ENCODE data around the gene ANP32A.
"Not testable (repeated sequence)": the region's sequence is repeated elsewhere in the genome, so short reads cannot be mapped to it uniquely, and the experiment has no call there.

ANP32A gene

DNA sequence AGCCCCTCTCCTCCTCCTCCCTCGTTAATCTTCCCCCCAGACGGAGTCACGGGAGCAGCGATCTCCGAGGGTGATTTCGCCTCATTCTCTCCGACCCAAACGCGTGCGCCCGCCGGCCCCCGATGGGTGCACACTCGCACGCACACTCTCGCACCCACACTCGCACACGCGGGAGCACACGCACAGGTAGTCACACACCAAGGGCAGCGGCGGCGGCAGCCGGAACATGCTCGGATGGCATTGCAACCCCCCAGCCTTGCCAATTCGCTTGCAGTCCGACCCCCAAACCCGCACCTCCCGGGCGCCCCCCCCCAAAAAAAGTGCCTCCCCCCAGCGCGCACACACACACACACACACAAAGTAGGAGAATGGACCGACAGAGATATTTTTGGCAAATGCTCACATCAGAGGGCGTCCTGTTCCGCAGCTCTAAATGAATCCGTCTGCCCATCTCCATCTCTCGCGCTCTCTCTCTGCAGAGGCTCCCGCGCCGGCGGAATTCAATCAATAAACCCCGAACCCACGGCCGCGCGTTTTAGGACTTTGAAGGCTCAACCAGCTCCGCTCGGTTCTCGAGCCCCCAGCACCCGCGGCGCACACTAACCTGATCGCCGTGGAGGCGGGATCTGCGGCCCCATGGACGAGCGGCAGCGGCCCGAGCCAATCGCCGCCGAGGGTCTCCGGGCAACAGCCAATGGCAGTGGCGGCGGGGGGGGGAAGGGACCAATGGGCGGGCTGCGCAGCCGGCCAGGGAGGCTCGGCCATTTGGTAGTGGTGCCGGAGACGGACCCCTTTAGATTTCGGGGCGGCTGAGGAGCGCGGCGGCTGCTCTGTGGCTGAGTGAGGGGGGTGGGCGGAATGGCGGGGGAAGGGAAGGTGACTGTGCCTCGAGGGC is at the start of gene ANP32A:
ANP32A (minus strand) TSS at position 601 of the 895 bp plus-strand sequence; CDS start at position 457, 144 bp downstream.
- peak; percentile 98 for DNase-seq

- no peak for DNase-seq
Measured at GRCh38 chr15:68868296-68868695, 47.6 kb upstream of the ANP32A start.

- no peak for DNase-seq
Measured at GRCh38 chr15:68862415-68862814, 41.7 kb upstream of the ANP32A start.

- not testable (repeated sequence) for DNase-seq
Measured at GRCh38 chr15:68858666-68859065, 38.0 kb upstream of the ANP32A start.

DNA sequence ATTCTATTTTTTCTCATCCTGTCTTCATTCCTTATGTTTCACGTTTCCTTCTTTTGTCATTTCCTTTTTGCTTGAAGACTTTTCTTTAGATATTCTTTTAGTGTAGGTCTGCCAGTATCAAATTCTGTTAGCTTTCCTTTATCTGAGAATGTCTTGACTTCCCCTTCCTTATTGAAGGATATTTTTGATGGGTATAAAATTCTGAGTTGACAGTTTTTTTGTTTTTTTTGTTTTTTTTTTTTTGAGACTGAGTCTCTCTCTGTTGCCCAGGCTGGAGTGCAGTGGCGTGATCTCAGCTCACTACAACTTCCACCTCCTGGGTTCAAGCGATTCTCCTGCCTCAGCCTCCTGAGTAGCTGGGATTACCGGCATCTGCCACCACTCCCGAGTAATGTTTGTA is 36.7 kb upstream of the ANP32A start:
- not testable (repeated sequence) for DNase-seq

- DNase-seq: no peak
Measured at GRCh38 chr15:68852461-68852860, 31.8 kb upstream of the ANP32A start.

DNA sequence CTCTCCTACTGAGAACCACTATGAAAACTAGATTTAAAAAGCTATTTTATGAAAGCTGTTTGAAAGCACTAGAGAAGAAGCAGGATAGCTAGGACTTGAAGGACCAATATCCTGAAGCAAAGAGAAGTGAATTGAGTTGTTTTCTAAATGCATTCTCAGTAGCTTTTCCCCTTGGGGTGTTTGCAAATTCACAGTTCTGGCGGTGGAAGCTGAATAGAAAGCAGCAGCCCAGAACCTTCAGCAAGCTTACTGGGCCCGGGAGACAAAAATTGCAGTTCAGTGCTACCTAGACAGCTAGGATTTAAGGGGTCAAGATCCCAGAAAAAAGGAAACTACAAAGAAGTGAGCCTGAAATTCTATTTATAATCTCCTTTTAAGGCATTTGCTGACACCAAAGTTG is 31.3 kb upstream of the ANP32A start:
- no peak for DNase-seq

DNA sequence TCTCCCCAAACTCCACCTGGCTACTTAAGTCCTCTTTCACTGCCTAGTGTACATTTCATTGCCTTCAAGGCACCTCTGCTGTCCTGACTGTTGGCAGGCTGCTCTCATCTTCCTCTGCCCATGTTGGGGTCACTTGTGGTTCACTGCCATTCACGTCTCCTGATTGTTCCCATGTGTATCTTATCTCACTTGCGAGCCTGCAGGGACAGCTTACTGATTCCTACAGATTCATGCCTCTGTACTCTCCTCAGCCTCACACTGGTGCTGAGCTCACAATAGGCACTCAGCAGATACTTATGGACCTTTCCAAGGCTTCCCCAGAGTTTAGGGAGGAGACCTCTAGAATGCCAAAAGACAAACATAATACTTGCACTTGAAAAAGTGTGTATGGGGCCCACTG is 28.8 kb upstream of the ANP32A start:
- DNase-seq: no peak

- no peak for DNase-seq
Measured at GRCh38 chr15:68846851-68847439, 26.2 kb upstream of the ANP32A start.

DNA sequence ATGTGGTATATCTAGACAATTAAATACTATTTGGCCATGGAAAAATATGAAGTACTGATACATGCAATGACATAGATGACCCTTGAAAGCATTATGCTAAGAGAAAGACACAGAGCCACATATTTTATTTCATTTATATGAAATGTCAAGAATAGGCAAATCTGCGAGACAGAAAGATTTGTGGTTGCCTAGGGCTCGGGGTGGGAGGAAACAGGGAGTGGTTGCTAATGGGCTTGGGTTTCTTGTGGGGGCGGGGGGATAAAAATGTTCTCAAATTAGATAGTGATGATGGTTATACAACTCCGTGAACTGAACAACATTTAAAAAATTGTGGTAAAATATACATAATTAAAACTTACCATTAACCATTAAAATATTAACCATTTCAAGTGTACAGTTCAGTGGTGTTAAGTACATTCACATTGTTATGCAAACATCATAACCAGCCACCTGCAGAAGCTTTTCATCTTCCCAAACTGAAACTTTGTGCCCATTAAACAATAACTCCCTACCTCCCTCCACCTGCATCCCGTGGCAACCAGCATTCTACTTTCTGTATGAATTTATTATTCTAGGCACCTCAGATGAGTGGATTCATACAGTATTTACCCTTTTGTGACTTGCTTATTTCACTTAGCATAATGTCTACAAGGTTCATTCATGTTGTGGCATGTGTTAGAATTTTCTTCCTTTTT is 24.3 kb upstream of the ANP32A start:
- DNase-seq: no peak

GRCh38 chr15:68843425-68844311 is 23.0 kb upstream of the ANP32A start:
- peak; percentile 32 for DNase-seq

GRCh38 chr15:68842958-68843357 is 22.3 kb upstream of the ANP32A start:
- no peak for DNase-seq

DNA sequence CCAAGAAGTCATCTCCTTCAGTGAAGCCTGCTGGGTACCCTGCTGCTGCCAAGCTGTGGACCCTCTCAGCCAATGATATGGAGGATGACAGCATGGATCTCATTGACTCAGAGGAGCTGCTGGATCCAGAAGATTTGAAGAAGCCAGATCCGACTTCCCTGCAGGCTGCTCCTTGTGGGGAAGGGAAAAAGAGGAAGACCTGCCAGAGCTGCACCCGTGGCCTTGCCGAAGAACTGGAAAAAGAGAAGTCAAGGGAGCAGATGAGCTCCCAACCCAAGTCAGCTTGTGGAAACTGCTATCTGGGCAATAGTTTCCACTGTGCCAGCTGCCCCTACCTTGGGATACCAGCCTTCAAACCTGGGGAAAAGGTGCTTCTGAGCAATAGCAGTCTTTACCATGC is 13.7 kb upstream of the ANP32A start:
- no peak for DNase-seq

GRCh38 chr15:68833700-68834331 is 13.1 kb upstream of the ANP32A start:
- no peak for DNase-seq

DNA sequence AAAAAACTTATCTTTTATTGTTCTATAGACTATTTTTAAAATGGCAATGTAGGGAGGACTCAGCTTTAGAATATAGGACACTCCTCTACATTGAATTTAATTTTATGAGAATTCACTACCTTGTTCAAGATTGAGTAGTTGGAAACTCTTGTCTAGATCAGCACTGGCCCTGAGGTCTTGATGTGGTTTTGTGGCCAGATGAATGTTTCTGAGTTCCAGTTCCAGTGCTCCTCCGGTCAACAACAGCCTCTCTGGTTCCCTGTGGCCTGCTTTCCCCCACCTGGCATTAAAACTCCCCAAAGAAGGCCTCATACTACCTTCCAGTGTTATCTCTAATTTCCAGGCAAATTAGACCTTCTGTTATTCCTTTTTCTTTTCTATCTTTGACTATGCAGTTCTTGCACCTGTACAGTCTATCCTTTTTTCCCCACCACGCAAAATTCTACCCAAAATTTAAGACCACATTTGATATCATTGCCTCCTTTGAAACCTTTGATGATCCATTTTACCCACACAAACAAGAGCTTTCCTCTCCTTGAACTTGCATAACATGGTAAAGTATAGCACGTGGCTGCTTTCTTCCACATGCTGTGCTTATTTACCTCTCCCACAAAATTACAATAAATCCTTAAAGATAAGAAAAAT is 9.6 kb upstream of the ANP32A start:
- no peak for DNase-seq

- DNase-seq: peak; percentile 6
Measured at GRCh38 chr15:68829068-68829467, 8.4 kb upstream of the ANP32A start.

DNA sequence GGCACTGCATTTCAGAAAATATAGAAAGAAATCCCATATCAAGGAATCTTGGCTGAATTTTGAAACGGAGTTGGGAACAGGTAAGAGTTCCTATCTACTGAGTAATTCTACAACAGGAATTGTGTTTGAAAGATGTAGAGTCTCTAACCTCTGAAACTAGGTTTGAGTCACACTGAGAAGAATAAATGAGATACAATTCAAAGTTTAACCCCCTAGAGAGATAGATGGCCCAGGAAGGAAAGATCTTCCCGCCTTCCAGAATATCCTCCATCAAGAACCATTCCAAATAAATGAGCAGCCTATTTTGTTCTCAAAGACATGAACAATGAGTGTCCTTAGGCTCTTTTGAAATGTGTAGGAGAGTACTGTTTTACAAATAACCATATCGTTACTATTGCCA is 2.9 kb upstream of the ANP32A start:
- DNase-seq: no peak

GRCh38 chr15:68822818-68823217 is 2.1 kb upstream of the ANP32A start:
- no peak for DNase-seq

DNA sequence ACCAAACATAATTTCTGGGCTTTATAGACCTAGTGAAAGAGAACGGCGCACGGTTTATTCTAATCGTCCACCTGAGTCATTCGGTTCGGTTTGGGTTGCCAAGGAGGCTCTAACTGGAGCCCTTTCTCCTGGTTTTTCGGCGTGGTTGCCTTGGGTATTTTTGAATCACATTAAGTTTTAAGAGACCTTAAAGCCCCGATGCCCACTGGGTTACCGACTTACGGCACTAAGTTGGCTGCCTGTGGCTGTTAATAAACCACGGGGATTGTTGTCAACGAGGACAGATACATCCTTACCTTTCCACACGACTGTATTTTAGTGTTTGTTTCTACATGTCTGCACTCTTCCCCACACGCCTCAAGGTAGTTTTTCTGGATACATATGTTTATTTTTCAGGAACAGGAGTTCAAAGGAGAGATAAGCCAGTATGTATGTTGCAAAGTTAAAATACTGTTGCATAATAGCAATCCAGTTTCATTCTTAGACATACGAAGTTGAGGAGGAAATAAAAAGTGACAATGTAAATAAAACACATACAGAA is 1.2 kb upstream of the ANP32A start:
- peak; percentile 23 for DNase-seq

DNA sequence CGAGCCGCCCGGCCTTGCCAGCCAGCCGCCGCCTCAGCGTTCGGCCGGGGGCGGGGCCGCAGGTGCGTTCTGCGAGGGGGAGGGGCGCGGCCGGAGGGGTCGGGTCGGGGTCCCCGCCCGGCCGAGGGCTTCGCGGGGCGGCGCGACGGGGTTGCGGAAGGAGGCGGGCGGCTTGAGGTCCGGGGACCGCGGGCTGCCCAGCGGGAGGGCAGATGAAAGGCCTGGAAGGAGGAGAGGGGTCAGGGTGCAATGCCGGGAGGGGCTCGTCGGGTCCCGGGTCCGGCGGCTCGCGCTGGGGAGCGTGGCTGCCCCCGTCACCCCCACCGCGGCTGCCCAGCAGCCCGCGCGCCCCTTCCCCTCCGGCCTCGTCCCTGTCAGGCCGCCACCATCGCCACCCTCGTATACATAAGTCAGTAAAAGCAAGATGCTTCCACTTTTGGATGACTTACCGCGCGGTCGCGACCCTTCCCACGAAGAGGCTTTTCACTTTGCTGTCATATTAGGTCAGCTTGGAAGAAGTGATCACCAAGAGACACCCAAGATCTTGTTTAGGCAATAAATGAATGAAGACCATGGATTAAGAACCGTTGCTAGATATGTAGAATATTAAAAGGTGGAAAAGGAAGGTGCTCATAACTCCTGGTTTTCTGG is 620 bp upstream of the ANP32A start:
- peak; percentile 33 for DNase-seq
